22Rv1 (cell line): Measurements from ENCODE around the gene SMIM14.

ENCODE experiments used
- CTCF ChIP-seq: fragments of 450-650 bp; IDR thresholded peaks from 2 replicates; pipeline ENCODE4 v1.5.1; 2017; ENCODE audit warnings: mild to moderate bottlenecking
- ZFX ChIP-seq: fragments of 450-650 bp; IDR thresholded peaks from 2 replicates; pipeline ENCODE4 v1.6.1; 2017; ENCODE audit warnings: antibody characterized with exemption, borderline replicate concordance

GRCh38 chr4:39660045-39660444 is 21.4 kb upstream of the SMIM14 start:
- TF ChIP-seq CTCF (no peak), ZFX (no peak)
